ENCODE measurements around the gene LTBP1.

DNA sequence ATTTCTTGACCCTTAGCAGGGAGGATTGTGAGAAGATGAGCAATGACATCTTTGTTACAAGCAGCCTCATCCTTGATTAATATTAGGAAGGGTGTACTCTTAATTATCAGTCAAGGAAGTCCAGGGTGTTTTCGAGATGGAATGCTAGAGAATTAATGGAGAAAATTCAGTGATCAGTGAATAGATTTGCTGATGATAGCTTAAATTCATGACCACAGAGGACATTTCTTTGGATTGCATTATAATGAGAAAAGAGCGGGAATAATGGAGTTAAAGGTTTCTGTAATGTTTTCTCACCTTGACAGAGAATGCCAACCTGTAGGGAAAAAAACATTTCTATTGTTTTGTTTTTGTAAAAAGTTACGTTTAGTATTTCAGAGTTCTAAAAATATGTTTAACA, 249.9 kb downstream of the LTBP1 start:
- TF ChIP-seq, protein P1, sequence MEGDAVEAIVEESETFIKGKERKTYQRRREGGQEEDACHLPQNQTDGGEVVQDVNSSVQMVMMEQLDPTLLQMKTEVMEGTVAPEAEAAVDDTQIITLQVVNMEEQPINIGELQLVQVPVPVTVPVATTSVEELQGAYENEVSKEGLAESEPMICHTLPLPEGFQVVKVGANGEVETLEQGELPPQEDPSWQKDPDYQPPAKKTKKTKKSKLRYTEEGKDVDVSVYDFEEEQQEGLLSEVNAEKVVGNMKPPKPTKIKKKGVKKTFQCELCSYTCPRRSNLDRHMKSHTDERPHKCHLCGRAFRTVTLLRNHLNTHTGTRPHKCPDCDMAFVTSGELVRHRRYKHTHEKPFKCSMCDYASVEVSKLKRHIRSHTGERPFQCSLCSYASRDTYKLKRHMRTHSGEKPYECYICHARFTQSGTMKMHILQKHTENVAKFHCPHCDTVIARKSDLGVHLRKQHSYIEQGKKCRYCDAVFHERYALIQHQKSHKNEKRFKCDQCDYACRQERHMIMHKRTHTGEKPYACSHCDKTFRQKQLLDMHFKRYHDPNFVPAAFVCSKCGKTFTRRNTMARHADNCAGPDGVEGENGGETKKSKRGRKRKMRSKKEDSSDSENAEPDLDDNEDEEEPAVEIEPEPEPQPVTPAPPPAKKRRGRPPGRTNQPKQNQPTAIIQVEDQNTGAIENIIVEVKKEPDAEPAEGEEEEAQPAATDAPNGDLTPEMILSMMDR (conservative IDR thresholded peaks at IDR 0.05 in 1 of 2, IDR thresholded peaks at IDR 0.05 in 1 of 2; ENCODE audit: extremely low read depth in 1 of 2, insufficient read depth in 1 of 2, low read depth in 1 of 2, low read length in 2 of 2) = no peak
- no peak for TF ChIP-seq EZH2 (IDR thresholded peaks at IDR 0.05; ENCODE audit: borderline replicate concordance, low read length)
